ENCODE results near the gene SPG11.
"Not testable (repeated sequence)": the region's sequence is repeated elsewhere in the genome, so short reads cannot be mapped to it uniquely, and the experiment has no call there.

Gene SPG11

DNA sequence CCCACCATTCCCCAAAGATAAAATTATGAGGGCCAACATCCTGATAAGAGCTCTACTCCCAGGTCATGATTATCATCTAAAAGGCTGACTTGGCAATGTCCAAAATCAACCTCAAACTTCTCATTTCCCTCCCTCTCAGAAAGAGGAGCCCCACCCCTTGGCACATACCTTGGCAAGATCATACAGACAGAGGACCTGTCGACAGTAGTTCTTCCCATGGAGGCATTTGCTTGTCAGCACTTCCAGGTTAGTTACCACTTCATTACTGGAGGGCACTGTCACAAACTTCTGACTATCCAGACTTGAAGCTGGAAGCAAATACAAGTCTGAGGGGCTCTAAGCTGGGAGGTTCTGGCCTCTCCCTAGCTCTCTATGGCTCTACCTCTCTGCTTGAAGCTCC, 88.7 kb downstream of the SPG11 start:
- in situ Hi-C loops (cut with MboI; ENCODE audit: low pct_unique_long_range_greater_than_20kb, low sequenced_read_pairs): loop anchor here (25.0 kb wide), 1 partner anchor 163 kb away; the partner anchor contains the start of gene TRIM69
- DNase-seq: no peak

- in situ Hi-C loops (cut with MboI; ENCODE audit: low pct_unique_long_range_greater_than_20kb, low sequenced_read_pairs): no loop called here
- no peak for DNase-seq
Measured at GRCh38 chr15:44573386-44573785, 90.1 kb downstream of the SPG11 start.

DNA sequence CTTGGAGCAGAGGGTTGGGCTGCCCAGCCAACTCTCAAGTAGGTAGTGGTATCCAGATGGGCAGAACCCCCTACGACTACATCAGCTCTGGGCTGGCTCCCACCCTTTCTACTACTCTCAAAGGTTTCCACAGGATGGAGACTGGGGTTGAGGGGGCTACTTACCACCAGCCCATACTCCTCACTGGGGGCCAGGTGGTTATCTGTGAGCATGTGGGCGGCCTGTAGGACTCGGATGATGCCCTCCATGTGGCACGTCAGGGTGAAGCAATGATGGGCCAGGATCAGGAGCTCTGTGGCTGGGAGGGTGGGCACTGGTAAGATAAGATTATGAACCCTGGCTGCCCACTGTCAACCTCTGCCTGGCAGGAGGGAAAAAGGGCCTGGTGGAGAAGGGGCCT, 93.1 kb downstream of the SPG11 start:
- in situ Hi-C loops (cut with MboI; ENCODE audit: low pct_unique_long_range_greater_than_20kb, low sequenced_read_pairs): no loop called here
- DNase-seq: no peak

DNA sequence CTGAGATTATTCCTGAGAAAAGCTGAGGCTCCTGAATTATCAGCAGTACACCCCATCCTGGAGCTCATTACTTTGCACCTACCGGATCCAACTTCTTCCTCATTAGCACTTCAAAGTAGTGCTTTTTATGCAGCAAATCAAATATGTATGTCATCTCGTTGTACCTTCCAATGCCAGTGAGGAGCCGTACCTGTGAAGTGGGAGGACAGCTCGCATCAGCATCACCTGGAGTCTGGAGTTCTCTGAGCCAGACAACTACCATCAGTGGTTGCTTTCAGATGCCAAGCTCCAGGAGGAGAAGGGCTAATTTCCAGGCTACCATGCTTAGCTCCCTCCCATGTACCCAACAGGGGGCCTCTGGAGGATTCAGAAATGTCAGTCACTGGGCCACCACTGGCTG, 94.1 kb downstream of the SPG11 start:
- no peak for DNase-seq
- in situ Hi-C loops (cut with MboI; ENCODE audit: low pct_unique_long_range_greater_than_20kb, low sequenced_read_pairs): no loop called here

DNA sequence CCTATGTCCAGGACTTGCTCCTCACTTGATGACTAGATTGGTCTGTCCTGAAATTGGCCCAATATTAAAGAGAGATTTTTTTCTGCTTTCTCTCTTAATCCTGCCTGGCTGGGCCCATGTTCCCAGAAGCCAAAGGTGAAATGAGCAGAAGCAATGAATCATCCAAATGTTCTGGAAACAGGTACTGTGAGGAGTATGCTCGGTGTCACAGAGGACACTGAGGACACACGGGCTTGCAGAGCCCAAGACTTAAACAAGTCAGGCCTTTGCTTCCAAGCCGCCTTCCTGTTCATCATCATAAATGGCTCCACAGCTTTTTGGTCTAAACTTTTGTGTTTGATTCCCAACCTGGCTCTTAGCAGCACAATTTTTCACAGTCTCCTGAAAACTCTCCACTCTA, 95.1 kb downstream of the SPG11 start:
- DNase-seq: no peak
- in situ Hi-C loops (cut with MboI; ENCODE audit: low pct_unique_long_range_greater_than_20kb, low sequenced_read_pairs): no loop called here

DNA sequence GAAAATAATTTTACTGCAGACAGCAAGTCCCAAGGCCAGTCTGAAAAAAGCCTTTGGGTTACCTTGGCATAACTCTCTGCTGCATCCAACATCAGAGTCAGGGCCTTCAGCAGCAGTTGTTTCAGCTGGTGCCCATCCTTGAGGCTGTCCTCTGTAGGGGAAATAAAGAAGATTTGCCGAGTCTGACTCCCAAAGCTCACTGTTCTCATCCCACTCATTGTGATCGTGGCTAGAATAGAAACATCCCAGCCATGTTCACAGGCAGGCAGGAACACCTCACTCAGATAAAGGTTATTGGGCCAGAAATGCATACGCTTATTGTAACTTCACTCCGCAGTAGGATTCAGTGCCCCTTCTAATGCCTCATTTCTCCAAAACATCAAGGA, 97.3 kb downstream of the SPG11 start:
- in situ Hi-C loops (cut with MboI; ENCODE audit: low pct_unique_long_range_greater_than_20kb, low sequenced_read_pairs): no loop called here
- DNase-seq: no peak

DNA sequence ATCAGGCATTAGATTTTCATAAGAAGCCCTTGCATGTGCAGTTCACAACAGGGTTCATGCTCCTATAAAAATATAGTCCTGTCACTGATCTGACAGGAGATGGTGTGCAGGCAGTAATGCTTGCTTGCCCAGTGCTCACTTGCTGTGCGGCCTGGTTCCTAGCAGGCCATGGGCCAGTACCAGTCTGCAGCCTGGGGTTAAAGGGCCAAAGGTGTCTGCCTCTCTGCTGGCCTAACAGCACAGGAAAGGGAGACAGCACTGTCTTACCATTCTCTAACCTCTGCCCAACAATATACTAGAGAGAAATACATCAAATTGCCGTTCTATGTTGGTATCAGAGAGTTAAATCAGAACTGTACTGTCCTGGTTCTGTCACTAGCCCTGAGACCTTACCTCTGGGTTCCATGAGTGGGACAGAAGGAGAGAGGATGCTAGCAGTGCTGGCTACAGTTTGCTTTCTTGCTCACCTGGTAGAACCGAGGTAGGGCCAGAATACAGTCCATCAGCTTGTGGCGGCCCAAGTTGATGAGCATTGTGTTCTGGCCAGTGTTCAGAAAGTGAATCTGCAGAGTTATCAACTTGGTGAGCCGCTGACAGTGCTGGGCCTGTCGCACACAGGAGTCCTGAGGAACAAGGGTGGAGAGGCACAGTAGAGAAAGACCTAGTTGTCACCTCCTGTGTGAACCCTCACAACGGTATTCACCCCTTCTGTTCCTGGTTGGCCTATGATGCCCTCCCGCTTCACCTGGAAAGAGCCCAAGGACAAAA, 97.9 kb downstream of the SPG11 start:
- DNase-seq: no peak
- in situ Hi-C loops (cut with MboI; ENCODE audit: low pct_unique_long_range_greater_than_20kb, low sequenced_read_pairs): no loop called here

- in situ Hi-C loops (cut with MboI; ENCODE audit: low pct_unique_long_range_greater_than_20kb, low sequenced_read_pairs); DNase-seq: not testable (repeated sequence)
Measured at GRCh38 chr15:44560926-44561325, 102.5 kb downstream of the SPG11 start.

GRCh38 chr15:44554934-44555723, 108.3 kb downstream of the SPG11 start:
- peak; percentile 45 for DNase-seq
- in situ Hi-C loops (cut with MboI; ENCODE audit: low pct_unique_long_range_greater_than_20kb, low sequenced_read_pairs): no loop called here

DNA sequence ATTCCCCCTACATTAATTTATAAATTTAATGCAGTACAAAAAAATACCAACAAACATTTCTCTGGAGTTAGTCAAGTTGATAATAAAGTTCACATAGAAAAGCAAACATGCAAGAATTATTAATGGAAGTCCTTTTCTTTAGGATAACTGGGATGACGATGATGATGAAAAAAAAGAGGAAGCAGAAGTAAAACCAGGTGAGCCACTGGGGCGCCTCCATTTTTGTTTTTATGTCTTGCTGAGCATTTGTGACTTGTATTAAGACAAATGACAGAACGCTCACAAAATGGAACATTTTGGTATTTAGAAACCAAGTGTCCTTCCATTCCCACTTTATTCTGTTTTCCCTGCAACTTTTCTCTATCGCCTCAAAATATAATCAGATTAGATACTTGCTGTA, 112.7 kb downstream of the SPG11 start:
- DNase-seq: no peak
- in situ Hi-C loops (cut with MboI; ENCODE audit: low pct_unique_long_range_greater_than_20kb, low sequenced_read_pairs): no loop called here

- DNase-seq: no peak
- in situ Hi-C loops (cut with MboI; ENCODE audit: low pct_unique_long_range_greater_than_20kb, low sequenced_read_pairs): no loop called here
Measured at GRCh38 chr15:44550256-44550655, 113.2 kb downstream of the SPG11 start.

DNA sequence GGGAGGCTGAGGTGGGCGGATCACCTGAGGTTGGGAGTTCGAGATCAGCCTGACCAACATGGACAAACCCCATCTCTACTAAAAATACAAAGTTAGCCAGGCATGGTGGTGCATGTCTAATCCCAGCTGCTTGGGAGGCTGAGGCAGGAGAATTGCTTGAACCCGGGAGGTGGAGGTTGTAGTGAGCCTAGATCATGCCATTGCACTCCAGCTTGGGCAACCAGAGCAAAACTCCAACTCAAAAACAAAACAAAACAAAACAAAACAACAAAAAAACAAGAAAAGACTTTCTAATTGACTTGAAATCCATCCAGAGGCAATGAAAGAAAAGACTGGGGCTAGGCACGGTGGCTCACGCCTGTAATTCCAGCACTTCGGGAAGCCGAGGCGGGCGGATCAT, 114.3 kb downstream of the SPG11 start:
- in situ Hi-C loops (cut with MboI; ENCODE audit: low pct_unique_long_range_greater_than_20kb, low sequenced_read_pairs): loop anchor here (25.0 kb wide), 1 partner anchor 662 kb away; no protein-coding TSS in a partner anchor

GRCh38 chr15:44545913-44546802, 117.3 kb downstream of the SPG11 start:
- in situ Hi-C loops (cut with MboI; ENCODE audit: low pct_unique_long_range_greater_than_20kb, low sequenced_read_pairs): loop anchor here (25.0 kb wide), 1 partner anchor 659 kb away; no protein-coding TSS in a partner anchor
- no peak for DNase-seq

More for the DNA sequence above, 114.3 kb downstream of the SPG11 start:
- not testable (repeated sequence) for DNase-seq

GRCh38 chr15:44544745-44545144, 118.7 kb downstream of the SPG11 start:
- DNase-seq: not testable (repeated sequence)
- in situ Hi-C loops (cut with MboI; ENCODE audit: low pct_unique_long_range_greater_than_20kb, low sequenced_read_pairs): loop anchor here (25.0 kb wide), 1 partner anchor 657 kb away; no protein-coding TSS in a partner anchor

DNA sequence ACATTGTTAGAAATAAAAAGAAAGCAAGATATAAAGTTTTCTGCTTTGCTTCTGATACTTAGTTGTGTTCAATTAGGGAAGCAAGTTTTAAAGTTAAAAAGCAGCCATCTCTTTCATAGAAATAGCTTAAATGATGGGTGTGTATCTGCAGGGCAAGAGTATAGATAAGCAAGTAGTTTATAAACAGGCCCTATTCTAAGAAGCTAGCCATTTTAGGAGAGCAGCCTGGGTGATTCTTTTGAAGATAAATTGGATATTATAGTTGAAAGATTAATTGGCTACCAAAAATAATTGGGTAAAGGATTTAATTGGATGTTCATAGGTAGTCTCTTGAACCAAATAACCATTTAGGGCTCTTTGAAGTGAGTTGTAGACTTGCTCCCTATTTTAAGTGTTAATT, 120.9 kb downstream of the SPG11 start:
- in situ Hi-C loops (cut with MboI; ENCODE audit: low pct_unique_long_range_greater_than_20kb, low sequenced_read_pairs): loop anchor here (25.0 kb wide), 1 partner anchor 655 kb away; no protein-coding TSS in a partner anchor
- no peak for DNase-seq

DNA sequence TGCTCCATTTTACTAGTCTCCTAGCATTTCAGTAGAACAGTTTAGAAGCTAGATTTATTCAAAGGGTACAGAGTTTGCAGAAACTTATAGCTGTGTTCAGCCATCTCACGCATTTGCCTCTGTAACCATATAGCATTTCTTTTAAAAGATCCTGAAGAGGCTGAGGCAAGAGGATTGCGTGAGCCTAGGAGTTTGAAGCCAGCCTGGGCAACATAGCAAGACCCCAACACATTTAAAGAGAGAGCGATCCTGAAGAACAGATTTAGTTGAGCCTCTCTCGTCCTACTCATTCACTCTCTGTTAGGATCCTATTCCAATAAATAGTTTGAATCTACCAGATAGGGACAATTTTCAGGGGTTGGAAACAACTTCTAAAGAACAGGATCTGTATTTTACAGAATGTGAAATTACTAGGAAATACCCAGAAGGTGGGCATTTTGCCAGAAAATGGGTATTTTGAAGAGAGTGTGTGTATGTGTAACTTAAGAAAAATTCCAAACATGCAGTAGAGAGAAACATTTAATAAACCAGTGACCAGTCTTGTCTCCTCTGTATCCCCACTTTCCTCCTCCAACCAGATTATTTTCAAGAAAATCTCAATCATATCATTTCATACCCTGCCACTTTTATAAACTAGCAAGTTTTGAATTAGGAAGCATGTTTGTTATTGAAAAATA, 122.0 kb downstream of the SPG11 start:
- in situ Hi-C loops (cut with MboI; ENCODE audit: low pct_unique_long_range_greater_than_20kb, low sequenced_read_pairs): loop anchor here (25.0 kb wide), 1 partner anchor 654 kb away; no protein-coding TSS in a partner anchor
- DNase-seq: no peak

DNA sequence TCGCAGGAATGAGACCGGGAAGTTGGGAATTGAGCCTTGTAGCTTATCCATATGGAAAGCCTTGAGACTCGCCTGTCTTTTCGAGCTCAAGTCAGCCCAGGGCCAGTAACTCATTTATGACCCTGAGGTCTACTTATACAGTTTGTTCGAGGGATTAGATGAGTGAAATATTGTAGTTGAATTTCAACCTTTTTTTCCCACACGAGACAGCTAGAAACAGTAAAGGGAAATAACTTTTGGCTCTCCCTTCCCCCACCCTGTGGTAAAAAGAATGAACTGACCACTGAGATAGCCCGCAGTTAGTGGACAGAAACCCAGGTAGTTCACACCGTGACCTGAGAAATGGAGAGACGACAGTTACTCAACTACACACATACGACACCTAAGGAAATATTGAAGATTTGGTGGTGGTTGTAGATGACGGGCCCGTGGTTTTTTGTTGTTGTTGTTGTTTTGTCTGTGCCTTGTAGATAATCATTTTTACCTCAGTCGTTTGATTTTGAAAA, 125.7 kb downstream of the SPG11 start:
- no peak for DNase-seq
- in situ Hi-C loops (cut with MboI; ENCODE audit: low pct_unique_long_range_greater_than_20kb, low sequenced_read_pairs): loop anchor here (25.0 kb wide), 1 partner anchor 650 kb away; no protein-coding TSS in a partner anchor

GRCh38 chr15:44536962-44537734, 126.3 kb downstream of the SPG11 start, which contains the start of gene EIF3J:
EIF3J (plus strand) TSS chr15:44537147; CDS start chr15:44537195, 48 bp downstream.
- in situ Hi-C loops (cut with MboI; ENCODE audit: low pct_unique_long_range_greater_than_20kb, low sequenced_read_pairs): loop anchor here (25.0 kb wide), 1 partner anchor 650 kb away; no protein-coding TSS in a partner anchor
- peak; percentile 96 for DNase-seq
